HG02798 (cell line): Measurements from ENCODE around the gene SRXN1.

Experiments
- ATAC-seq: cut with Tn5 transposase; IDR thresholded peaks from one replicate; pipeline ENCODE4 v1.9.1; 2021; ENCODE audit warnings: mild to moderate bottlenecking; ENCODE audit not compliant: unreplicated experiment, poor library complexity

Gene SRXN1

GRCh38 chr20:609371-609964, 43.5 kb downstream of the SRXN1 start:
- no peak for ATAC-seq

- no peak for ATAC-seq
Measured at GRCh38 chr20:608970-609369, 44.0 kb downstream of the SRXN1 start.

- ATAC-seq: no peak
Measured at GRCh38 chr20:607476-607875, 45.5 kb downstream of the SRXN1 start.

- no peak for ATAC-seq
Measured at GRCh38 chr20:605237-605636, 47.8 kb downstream of the SRXN1 start.

GRCh38 chr20:603116-603640, 49.8 kb downstream of the SRXN1 start:
- no peak for ATAC-seq

GRCh38 chr20:602111-602970, 50.7 kb downstream of the SRXN1 start:
- ATAC-seq: no peak

GRCh38 chr20:600736-601135, 52.3 kb downstream of the SRXN1 start:
- ATAC-seq: no peak

- ATAC-seq: no peak
Measured at GRCh38 chr20:600141-600540, 52.9 kb downstream of the SRXN1 start.

GRCh38 chr20:598133-598850, 54.7 kb downstream of the SRXN1 start:
- ATAC-seq: no peak

GRCh38 chr20:597560-597959, 55.4 kb downstream of the SRXN1 start:
- no peak for ATAC-seq
